ENCODE data around the gene HSPA6. TPM values are rescaled to one million over a fixed set of nuclear protein-coding genes. Genes with fewer than 3 reads are reported as not detected.
"Not testable (repeated sequence)": the region's sequence is repeated elsewhere in the genome, so short reads cannot be mapped to it uniquely, and the experiment has no call there.

Gene HSPA6
- total RNA-seq: 10 to 100 TPM; 10.8 to 37.7 (median 15.9) TPM

- peak in 1 of 4 donors; percentile 19 for TF ChIP-seq POLR2A (IDR thresholded peaks at IDR 0.05)
- peak in 1 of 2 donors; percentile 58 for TF ChIP-seq POLR2AphosphoS5 (IDR thresholded peaks at IDR 0.05)
- not testable (repeated sequence) for H3K4me1 ChIP-seq, H3K27me3 ChIP-seq, H3K9me3 ChIP-seq, H3K36me3 ChIP-seq
- Histone ChIP-seq H3K27ac (peak within 1 kb of the TSS; percentile 74 to 93 (median 84)), H3K4me3 (peak within 1 kb of the TSS; percentile 60 to 79 (median 74))
- 1% methylated on average over 36 to 56 of the region's 72 CpGs for WGBS, 2 donors
- DNase-seq (peak; percentile 50 to 93), ATAC-seq (ENCODE audit: low FRiP score in 2 of 2) (peak; percentile 82 to 88)
Observed at GRCh38 chr1:161523817-161524741, at the start of gene HSPA6. Gene HSPA6, plus strand, starts transcription at chr1:161524540. Its CDS starts 119 bp downstream, at chr1:161524659.

GRCh38 chr1:161477711-161478110 is 46.6 kb upstream of the HSPA6 start:
- not testable (repeated sequence) for H3K4me1 ChIP-seq; H3K27me3 ChIP-seq; DNase-seq; ATAC-seq (ENCODE audit: low FRiP score in 2 of 2); H3K27ac ChIP-seq; H3K36me3 ChIP-seq; H3K4me3 ChIP-seq; H3K9me3 ChIP-seq
- WGBS, 2 donors: 100% methylated on average over 1 of the region's 1 CpG

- Histone ChIP-seq H3K27ac (no peak overlapping the region), H3K4me3 (no peak overlapping the region), H3K36me3 (no peaks in the 10 kb centered on the region), H3K27me3 (no peaks in the 10 kb centered on the region), H3K9me3 (no peaks in the 10 kb centered on the region), H3K4me1 (no peaks in the 10 kb centered on the region)
- no peak for TF ChIP-seq CTCF (IDR thresholded peaks at IDR 0.05)
- no peak for TF ChIP-seq EP300 (IDR thresholded peaks at IDR 0.05)
- TF ChIP-seq POLR2AphosphoS5 (IDR thresholded peaks at IDR 0.05): no peak
- TF ChIP-seq POLR2A (IDR thresholded peaks at IDR 0.05): no peak
- ATAC-seq (ENCODE audit: low FRiP score in 2 of 2) (no peak), DNase-seq (peak in 1 of 2 donors; percentile 56)
- 91% methylated on average over 12 of the region's 15 CpGs; no CpG with 5 or more reads in 1 of the 2 donors for WGBS, 2 donors
Observed at GRCh38 chr1:161478985-161479384, 45.4 kb upstream of the HSPA6 start.

- H3K9me3 ChIP-seq: no peaks in the 10 kb centered on the region
- no peak overlapping the region for H3K4me3 ChIP-seq
- no peaks in the 10 kb centered on the region for H3K27me3 ChIP-seq
- no peaks in the 10 kb centered on the region for H3K36me3 ChIP-seq
- no peak overlapping the region for H3K27ac ChIP-seq
- peak in 1 of 2 donors; percentile 45 for DNase-seq
- WGBS, 2 donors: 85 to 87% methylated on average over 15 to 20 of the region's 20 CpGs
- no peak for ATAC-seq (ENCODE audit: low FRiP score in 2 of 2)
- TF ChIP-seq POLR2AphosphoS5 (IDR thresholded peaks at IDR 0.05) (no peak), EP300 (IDR thresholded peaks at IDR 0.05) (no peak), CTCF (IDR thresholded peaks at IDR 0.05) (no peak), POLR2A (IDR thresholded peaks at IDR 0.05) (no peak)
- H3K4me1 ChIP-seq: no peaks in the 10 kb centered on the region
Observed at GRCh38 chr1:161480381-161481035, 43.8 kb upstream of the HSPA6 start.

- H3K4me1 ChIP-seq: peaks cover 0 to 2% (median under 1%) of the 10 kb centered on the region in 4 donors
- no peaks in the 10 kb centered on the region for H3K27me3 ChIP-seq
- H3K4me3 ChIP-seq: no peak overlapping the region
- DNase-seq: no peak
- H3K27ac ChIP-seq: no peak overlapping the region
- no peak for ATAC-seq (ENCODE audit: low FRiP score in 2 of 2)
- 76 to 81% methylated on average over 13 of the region's 13 CpGs for WGBS, 2 donors
- no peaks in the 10 kb centered on the region for H3K9me3 ChIP-seq
- no peaks in the 10 kb centered on the region for H3K36me3 ChIP-seq
- TF ChIP-seq POLR2A (IDR thresholded peaks at IDR 0.05): no peak
Observed at GRCh38 chr1:161481624-161482392, 42.5 kb upstream of the HSPA6 start.

GRCh38 chr1:161482610-161483009 is 41.7 kb upstream of the HSPA6 start:
- 83 to 84% methylated on average over 6 of the region's 6 CpGs for WGBS, 2 donors

More at GRCh38 chr1:161482610-161483009, 41.7 kb upstream of the HSPA6 start:
- Histone ChIP-seq H3K4me1 (peaks cover 5 to 9% (median 7%) of the 10 kb centered on the region in 4 donors), H3K9me3 (no peaks in the 10 kb centered on the region), H3K27ac (no peak overlapping the region), H3K4me3 (no peak overlapping the region), H3K27me3 (no peaks in the 10 kb centered on the region), H3K36me3 (no peaks in the 10 kb centered on the region)
- ATAC-seq (ENCODE audit: low FRiP score in 2 of 2): no peak
- TF ChIP-seq CTCF (IDR thresholded peaks at IDR 0.05): no peak
- TF ChIP-seq POLR2A (IDR thresholded peaks at IDR 0.05): no peak
- TF ChIP-seq POLR2AphosphoS5 (IDR thresholded peaks at IDR 0.05): no peak
- no peak for TF ChIP-seq EP300 (IDR thresholded peaks at IDR 0.05)
- DNase-seq: no peak
